Adrenal gland (tissue), 5 donors: ENCODE results near the gene ZNF93.

ENCODE experiments used
- POLR2A ChIP-seq, 2 donors: fragments of 450-650 bp; IDR thresholded peaks; one replicate each; pipeline ENCODE4 v1.6.1; 2017; ENCODE audit warnings: antibody characterized with exemption in 2 of 2, mild to moderate bottlenecking in 2 of 2, moderate library complexity in 1 of 2
- TF ChIP-seq, protein P1 (sequence below), 6 experiments: fragments of 450-650 bp in 4 of 6; fragments of 200-600 bp in 2 of 6; sonication (generic) in 1 of 6; IDR thresholded peaks; 1 replicate in 5 of 6; 2 replicates in 1 of 6; pipeline versions ENCODE4 v1.5.1 to v1.8.0; 2016 to 2021; ENCODE audit warnings: antibody characterized with exemption in 6 of 6, mild to moderate bottlenecking in 2 of 6, moderate library complexity in 1 of 6
- donor health status: DM: no; HTN: no; CAD: no.

DNA sequence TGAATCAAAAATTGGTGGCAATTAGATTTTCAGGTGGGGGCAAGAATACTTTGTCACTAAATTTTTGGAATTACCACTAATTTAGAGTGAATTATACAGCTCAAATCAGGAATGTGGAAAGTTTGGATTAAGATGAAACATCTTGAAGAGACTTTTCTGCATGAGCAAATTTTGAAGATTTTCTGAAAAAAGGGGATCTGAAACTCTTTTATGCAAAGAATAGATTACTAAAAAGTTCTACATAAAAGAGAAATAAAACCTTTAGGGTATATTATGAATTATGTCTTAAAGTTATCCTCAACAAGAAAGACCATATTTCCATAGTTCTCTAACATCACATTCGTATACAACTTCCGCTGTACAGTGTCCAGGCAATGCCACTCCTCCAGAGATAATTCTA lies 36.7 kb downstream of the ZNF93 start:
- TF ChIP-seq POLR2A (IDR thresholded peaks at IDR 0.05), result no peak
- TF ChIP-seq, protein P1, sequence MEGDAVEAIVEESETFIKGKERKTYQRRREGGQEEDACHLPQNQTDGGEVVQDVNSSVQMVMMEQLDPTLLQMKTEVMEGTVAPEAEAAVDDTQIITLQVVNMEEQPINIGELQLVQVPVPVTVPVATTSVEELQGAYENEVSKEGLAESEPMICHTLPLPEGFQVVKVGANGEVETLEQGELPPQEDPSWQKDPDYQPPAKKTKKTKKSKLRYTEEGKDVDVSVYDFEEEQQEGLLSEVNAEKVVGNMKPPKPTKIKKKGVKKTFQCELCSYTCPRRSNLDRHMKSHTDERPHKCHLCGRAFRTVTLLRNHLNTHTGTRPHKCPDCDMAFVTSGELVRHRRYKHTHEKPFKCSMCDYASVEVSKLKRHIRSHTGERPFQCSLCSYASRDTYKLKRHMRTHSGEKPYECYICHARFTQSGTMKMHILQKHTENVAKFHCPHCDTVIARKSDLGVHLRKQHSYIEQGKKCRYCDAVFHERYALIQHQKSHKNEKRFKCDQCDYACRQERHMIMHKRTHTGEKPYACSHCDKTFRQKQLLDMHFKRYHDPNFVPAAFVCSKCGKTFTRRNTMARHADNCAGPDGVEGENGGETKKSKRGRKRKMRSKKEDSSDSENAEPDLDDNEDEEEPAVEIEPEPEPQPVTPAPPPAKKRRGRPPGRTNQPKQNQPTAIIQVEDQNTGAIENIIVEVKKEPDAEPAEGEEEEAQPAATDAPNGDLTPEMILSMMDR (IDR thresholded peaks at IDR 0.05), result no peak
